SHP77 (cell line): ENCODE data around the gene RTCA.
"Not testable (repeated sequence)": the region's sequence is repeated elsewhere in the genome, so short reads cannot be mapped to it uniquely, and the experiment has no call there.

Experiments
- DNase-seq, 2 experiments: peaks; one replicate each; lab custom pipeline; 2025; lab: John Stamatoyannopoulos, UW

The RTCA gene

DNA sequence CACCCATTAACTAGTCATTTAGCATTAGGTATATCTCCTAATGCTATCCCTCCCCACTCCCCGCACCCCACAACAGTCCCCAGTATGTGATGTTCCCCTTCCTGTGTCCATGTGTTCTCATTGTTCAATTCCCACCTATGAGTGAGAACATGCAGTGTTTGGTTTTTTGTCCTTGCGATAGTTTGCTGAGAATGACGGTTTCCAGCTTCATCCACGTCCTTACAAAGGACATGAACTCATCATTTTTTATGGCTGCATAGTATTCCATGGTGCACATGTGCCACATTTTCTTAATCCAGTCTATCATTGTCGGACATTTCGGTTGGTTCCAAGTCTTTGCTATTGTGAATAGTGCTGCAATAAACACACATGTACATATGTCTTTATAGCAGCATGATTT is 7.6 kb upstream of the RTCA start:
- DNase-seq: not testable (repeated sequence)

GRCh38 chr1:100261686-100262085 is 4.3 kb upstream of the RTCA start:
- DNase-seq: no peak

GRCh38 chr1:100264081-100264480 is 1.9 kb upstream of the RTCA start:
- DNase-seq: not testable (repeated sequence)

GRCh38 chr1:100265562-100265930 is 470 bp upstream of the RTCA start:
- no peak for DNase-seq

DNA sequence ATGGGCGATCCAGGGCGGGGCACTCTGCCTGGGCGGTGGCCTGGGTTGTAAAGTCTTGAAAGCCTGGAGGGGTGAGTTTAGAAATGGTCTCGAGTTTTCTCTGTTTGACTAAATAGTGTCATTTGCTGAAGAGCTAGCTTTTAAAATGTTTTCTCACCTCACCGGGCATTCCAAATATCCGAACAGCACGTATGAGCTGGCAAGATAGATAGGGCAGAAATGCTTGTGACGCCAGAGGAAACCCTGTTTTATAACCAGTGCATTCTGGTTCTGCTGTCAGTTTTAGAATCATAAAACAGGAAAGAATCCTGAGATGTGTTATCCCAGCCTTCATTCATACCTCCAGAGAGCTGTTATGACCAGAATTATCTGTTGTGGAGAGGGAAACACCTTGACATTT is 725 bp downstream of the RTCA start:
- no peak for DNase-seq

DNA sequence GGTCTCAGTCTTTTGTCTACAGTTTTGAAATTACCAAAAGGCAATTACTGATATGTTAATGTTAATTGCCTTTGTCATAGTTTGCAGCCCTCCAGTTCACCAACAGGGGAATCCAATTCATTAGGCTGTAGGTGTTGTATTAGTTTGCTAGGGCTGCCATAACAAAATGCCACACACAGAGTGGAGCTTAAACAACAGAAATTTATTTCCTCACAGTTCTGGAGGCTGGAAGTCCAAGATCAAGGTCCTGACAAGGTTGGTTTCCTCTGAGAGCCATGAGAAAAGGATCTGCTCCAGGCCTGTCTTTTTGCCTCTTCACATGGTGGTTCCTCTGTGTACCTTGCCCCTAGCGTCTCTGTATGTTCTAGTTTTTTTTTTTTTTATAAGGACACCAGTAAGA is 1.3 kb downstream of the RTCA start:
- no peak for DNase-seq

DNA sequence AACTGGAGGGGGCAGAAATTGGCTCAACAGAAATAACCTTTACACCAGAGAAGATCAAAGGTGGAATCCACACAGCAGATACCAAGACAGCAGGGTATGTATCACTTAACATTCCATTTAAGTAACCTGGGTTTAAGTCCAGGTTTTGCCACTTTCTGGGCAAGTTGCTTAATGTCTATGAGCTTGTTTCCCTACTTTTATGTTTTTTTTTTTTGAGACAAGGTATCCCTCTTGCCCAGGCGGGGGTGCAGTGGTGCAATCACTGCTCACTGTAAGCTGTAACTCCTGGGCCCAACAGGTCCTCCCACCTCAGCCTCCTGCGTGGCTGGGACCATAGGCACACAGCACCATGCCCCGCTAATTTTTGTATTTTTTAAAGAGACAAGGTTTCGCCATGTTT is 2.2 kb downstream of the RTCA start:
- DNase-seq: no peak

GRCh38 chr1:100277866-100278265 is 11.8 kb downstream of the RTCA start:
- DNase-seq: no peak

- no peak for DNase-seq
These were observed 13.4 kb downstream of the RTCA start for GRCh38 chr1:100279358-100279923.

DNA sequence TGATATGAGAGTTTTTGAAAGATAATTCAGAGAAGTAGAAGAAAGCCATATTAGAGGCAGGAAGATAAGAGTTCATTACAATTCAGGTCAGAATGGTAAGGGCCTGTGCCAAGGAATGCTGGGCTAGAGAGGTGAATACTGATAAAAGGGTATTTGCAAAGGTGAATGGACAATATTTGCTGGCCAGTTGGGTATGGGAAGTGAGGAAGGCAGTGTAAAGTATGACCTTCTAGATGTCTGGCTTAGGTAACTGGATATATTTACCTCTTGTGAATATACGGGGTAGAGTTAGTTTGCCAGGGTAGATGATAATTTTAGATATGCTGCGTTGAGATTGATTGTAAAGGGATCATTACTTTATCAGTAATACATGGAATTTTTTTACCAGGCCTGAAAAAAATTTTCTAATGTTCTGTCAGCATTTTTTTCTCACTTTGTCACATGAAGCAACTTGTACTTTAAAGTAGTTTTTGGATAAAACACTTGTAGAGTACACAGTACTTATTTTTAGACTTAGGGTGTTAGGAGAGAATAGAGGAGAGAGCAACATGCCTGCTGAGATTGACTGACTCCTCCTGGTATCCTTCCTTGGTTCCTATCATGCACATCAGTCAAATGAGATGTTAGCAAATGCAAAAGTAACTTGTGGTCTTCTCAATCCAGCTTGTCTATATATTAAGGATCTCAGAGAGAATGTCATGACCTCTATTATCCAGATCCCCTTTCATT is 14.1 kb downstream of the RTCA start:
- no peak for DNase-seq

DNA sequence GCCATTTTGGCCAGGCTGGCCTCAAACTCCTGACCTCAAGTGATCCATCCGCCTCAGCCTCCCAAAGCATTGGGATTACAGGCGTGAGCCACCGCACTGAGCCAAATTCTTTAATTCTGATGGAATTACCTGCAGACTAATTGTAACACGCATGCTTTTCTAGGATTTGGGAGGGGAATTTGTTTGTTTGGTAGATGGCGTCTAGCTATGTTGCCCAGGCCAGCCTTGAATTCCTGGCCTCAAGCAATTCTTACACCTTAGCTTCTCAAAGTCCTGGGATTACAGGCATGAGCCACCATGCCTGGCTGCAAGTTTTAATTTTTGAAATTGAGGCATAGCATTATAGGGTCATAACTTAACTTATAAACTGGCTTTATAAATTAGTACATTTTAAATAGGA is 18.6 kb downstream of the RTCA start:
- no peak for DNase-seq

DNA sequence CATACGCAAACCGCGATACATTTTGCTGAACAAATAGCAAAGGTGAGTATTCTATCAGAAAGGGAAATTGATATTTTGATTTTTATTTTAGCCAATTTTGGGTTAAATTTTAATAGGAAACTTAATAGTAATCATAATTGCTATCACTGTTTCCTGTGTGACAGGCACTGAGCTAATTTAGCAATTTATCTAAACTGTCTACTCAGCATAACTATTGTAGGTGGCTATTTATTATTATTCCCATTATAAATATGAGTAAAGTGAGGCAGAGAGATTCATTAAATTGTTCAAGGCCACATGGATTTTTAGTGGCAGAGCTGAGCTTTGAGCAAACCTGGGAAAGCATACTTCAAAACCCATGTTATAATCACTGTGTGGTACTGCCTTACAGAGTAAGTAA is 21.1 kb downstream of the RTCA start:
- DNase-seq: no peak

DNA sequence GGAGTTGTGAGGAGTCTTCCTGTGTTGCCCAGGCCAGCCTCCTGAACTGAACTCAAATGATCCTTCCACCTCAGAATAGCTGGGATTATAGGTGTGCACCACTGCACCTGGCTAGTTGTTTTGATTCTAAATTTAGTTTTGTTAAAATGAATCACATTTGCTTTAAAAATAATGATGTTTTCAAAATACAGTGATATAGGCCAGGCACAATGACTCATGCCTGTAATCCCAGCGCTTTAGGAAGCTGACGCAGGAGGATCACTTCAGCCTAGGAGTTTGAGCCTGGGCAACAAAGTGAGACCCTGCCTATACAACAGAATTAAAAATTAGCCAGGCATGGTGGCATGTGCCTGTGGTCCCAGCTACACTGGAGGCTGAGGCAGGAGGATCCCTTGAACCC is 24.3 kb downstream of the RTCA start:
- DNase-seq: no peak

GRCh38 chr1:100292711-100293110 is 26.7 kb downstream of the RTCA start:
- no peak for DNase-seq

- no peak for DNase-seq
These were observed 30.1 kb downstream of the RTCA start for GRCh38 chr1:100296140-100296539.

- DNase-seq: not testable (repeated sequence)
These were observed 31.0 kb downstream of the RTCA start for GRCh38 chr1:100296997-100297396.

- DNase-seq: no peak
These were observed 32.5 kb downstream of the RTCA start for GRCh38 chr1:100298512-100298911.

DNA sequence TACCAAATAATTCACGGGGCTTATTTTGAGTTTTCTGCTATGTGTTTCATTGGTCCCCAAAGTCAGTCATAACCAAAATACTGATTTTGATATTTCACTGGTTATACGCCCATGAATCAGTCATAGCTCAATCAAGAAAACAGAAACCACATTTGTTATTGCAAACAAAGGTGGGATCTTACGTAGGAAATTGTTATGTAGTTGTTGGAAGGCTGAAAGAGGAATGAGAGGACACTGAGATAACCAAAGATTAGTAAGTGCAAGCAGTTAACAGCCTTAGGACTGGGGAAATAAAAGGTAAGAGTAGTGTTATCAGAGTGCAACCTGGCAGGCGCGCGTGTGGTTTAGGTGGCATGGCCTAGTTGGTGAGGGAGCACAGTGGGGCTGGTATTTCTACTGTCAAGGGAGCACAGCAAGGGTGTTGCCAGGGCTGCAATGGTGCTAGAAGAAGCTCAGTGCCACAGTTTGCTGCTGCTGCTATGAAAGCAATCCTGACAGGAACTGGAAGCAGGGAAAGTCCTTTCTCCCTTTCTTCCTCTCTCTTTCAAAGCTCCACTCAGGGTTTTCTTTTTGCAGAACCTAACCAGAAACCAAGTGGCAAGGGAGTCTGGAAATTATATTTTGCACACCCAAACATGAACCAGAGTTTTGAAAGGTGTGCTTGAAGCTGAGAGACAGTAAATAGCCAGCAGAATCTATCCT is 33.7 kb downstream of the RTCA start:
- no peak for DNase-seq

- DNase-seq: no peak
These were observed 34.7 kb downstream of the RTCA start for GRCh38 chr1:100300691-100301090.

GRCh38 chr1:100302739-100303138 is 36.7 kb downstream of the RTCA start:
- DNase-seq: no peak

DNA sequence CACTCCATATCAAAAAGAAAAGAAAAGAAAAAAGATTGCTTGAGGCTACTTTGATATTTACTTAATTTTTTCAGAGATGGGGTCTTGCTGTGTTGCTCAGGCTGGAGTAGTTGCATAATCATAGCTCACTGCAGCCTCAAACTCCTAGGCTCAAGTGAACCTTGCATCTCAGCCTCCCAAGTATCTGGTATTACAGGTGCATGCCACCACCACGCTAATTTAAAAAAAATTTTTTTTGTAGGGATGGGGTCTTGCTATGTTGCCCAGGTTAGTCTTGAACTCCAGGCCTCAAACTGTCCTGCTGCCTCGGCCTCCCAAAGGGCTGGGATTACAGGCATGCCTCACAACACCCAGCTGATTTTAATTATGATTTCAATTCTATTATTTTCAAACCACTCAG is 38.2 kb downstream of the RTCA start:
- DNase-seq: no peak

DNA sequence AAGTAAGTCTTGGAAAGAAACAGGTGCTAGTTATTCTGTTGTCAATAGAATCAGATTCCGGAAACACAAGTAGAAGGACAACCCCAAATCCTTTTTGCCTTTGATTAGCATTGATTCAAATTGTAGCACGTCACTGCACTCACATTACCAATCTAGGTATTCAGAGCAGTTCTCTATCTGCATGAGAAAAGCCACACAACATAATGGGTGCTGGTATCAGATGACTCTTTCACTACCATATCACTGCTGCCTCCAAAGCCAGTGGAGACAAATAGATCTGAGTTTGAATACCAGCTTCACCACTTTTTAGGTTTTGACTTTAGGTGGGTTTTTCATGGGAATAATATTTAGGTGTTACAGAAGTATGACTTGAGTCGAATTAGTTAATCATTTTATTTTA is 38.9 kb downstream of the RTCA start:
- DNase-seq: no peak

GRCh38 chr1:100305954-100306353 is 39.9 kb downstream of the RTCA start:
- no peak for DNase-seq
